NCI-H2227 (cell line): ENCODE results near the gene PXT1.
A peak's percentile ranks its signal among the peaks of the same experiment; 100 is the strongest.

Experiments
- DNase-seq: peaks from one replicate; lab custom pipeline; 2025; ENCODE audit not compliant: unreplicated experiment; lab: John Stamatoyannopoulos, UW

The PXT1 gene

GRCh38 chr6:36347621-36348020, 95.0 kb downstream of the PXT1 start:
- no peak for DNase-seq

- no peak for DNase-seq
These were observed 96.0 kb downstream of the PXT1 start for GRCh38 chr6:36346486-36347273.

- DNase-seq: peak; percentile 27
These were observed 96.8 kb downstream of the PXT1 start for GRCh38 chr6:36345681-36346466.

GRCh38 chr6:36343109-36343680, 99.5 kb downstream of the PXT1 start:
- DNase-seq: no peak

- peak; percentile 56 for DNase-seq
These were observed 101.8 kb downstream of the PXT1 start for GRCh38 chr6:36340618-36341454.
